Mucosa of rectum (tissue), 2 donors: ENCODE results near the gene GLUD1.

Source experiments
- H3K27ac ChIP-seq, 2 donors: one replicate each; pipeline ENCODE4 v1.7.0; 2013; ENCODE audit warnings: inconsistent platforms in 2 of 2, low read depth in 2 of 2, low read length in 2 of 2
- H3K27me3 ChIP-seq, 2 donors: one replicate each; pipeline ENCODE4 v1.7.0; 2013; ENCODE audit warnings: low read length in 2 of 2; ENCODE audit not compliant: control insufficient read depth in 2 of 2, insufficient read depth in 2 of 2
- H3K36me3 ChIP-seq, 2 donors: one replicate each; pipeline ENCODE4 v1.7.0; 2013; ENCODE audit warnings: low read length in 2 of 2; ENCODE audit not compliant: control insufficient read depth in 2 of 2, insufficient read depth in 2 of 2
- H3K4me1 ChIP-seq, 2 donors: one replicate each; pipeline ENCODE4 v1.7.0; 2013; ENCODE audit warnings: low read length in 2 of 2, mild to moderate bottlenecking in 1 of 2; ENCODE audit not compliant: control insufficient read depth in 2 of 2, insufficient read depth in 2 of 2
- H3K4me3 ChIP-seq, 2 donors: one replicate each; pipeline ENCODE4 v1.7.0; 2013; ENCODE audit warnings: low read length in 2 of 2
- H3K9ac ChIP-seq, 2 donors: one replicate each; pipeline ENCODE4 v1.7.0; 2013; ENCODE audit warnings: low read length in 2 of 2, low read depth in 1 of 2, mild to moderate bottlenecking in 1 of 2
- H3K9me3 ChIP-seq, 2 donors: one replicate each; pipeline ENCODE4 v1.7.0; 2013; ENCODE audit warnings: low read length in 2 of 2; ENCODE audit not compliant: control insufficient read depth in 2 of 2
- donor health status: healthy.
- donor health status: Normal muscosa, but diverticular disease.

The GLUD1 gene

DNA sequence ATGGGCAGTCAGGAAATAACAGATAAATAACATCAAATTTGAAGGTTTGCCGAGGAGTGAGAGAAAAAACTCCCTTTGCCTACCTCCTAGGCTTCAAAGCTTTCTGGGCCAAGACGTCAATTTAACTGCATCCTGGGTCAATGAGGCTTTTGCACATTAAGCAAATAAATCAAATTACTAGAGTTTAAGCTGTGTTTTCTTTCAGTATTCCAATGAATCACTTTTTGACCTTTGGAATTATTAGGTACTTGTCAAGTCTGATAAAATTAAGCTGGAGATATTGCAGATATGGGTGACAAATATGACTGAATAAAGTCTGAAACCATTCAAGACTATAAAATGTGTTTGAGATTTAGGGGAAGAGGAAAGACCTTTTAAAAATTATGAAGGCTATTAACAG is 22.2 kb downstream of the GLUD1 start:
- H3K9me3 ChIP-seq, result no peaks in the 10 kb centered on the region
- H3K36me3 ChIP-seq, result peaks cover 13 to 33% of the 10 kb centered on the region in 2 donors
- H3K27ac ChIP-seq, result no peak overlapping the region
- H3K9ac ChIP-seq, result no peak overlapping the region
- no peaks in the 10 kb centered on the region for H3K4me1 ChIP-seq
- H3K4me3 ChIP-seq, result no peak overlapping the region
- no peaks in the 10 kb centered on the region for H3K27me3 ChIP-seq

DNA sequence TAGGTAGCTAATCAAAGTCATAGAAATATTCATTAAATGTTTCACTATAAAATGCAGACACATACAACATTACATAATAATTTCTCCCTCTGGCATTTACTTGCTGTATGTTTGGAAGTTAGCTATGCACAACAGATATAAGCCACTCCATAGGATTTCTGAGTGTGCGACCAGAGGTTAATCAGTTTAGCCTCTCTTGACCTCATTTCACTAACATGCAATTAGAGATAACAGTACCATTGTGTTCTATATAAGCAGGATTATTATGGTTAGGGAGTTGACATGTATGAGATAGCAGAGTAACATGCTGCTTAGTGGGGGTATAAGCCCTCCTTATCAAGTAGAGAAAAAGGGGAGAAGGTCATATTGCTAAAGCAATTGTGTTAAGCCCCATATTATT is 26.4 kb downstream of the GLUD1 start:
- Histone ChIP-seq H3K9me3 (no peaks in the 10 kb centered on the region), H3K36me3 (peaks cover 38 to 52% of the 10 kb centered on the region in 2 donors), H3K27ac (no peak overlapping the region), H3K9ac (no peak overlapping the region), H3K4me3 (no peak overlapping the region), H3K27me3 (no peaks in the 10 kb centered on the region), H3K4me1 (no peaks in the 10 kb centered on the region)

DNA sequence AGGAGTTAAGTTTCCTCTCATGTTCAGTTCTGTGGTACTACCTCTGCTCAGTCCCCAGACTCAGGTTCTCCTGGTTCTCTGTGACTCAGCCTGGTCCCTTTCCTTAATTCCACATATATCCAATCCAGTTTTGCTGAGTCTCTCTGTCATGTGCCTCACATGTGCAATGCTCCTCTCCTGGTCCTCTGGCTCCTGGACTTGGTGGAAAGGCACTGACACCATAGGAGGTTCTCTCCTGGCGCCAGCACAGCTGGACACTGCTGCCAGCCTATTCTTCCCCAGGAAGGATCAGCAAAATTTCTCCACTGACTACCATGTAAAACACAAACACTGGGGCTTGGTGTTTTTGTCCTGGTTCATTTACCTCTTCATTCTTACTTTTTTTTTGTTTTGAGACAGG is 27.8 kb downstream of the GLUD1 start:
- no peaks in the 10 kb centered on the region for H3K9me3 ChIP-seq
- H3K27ac ChIP-seq, result no peak overlapping the region
- no peaks in the 10 kb centered on the region for H3K27me3 ChIP-seq
- no peak overlapping the region for H3K9ac ChIP-seq
- peaks cover 39 to 57% of the 10 kb centered on the region in 2 donors for H3K36me3 ChIP-seq
- no peak overlapping the region for H3K4me3 ChIP-seq
- no peaks in the 10 kb centered on the region for H3K4me1 ChIP-seq

DNA sequence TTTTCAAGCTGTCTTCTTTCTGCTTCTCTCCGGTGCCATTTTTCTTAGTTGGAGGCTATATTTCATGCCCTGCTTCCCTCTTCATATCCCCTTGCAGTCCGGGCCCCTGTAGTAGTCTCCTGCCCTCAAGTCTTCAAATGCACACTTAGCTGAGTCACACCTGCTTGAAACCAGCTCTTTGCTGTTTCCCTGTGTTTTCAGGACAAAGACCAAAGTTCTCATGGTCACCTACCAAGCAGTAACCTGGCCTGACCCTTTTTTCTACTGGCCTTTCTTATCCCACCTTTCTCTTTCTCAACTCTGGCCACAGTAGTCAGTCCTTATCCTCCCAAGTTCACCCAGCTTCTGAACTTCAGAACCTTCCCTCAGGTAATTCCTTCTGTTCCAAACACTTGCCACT is 28.5 kb downstream of the GLUD1 start:
- Histone ChIP-seq H3K27ac (no peak overlapping the region), H3K36me3 (peaks cover 44 to 60% of the 10 kb centered on the region in 2 donors), H3K4me1 (no peaks in the 10 kb centered on the region), H3K4me3 (no peak overlapping the region), H3K27me3 (no peaks in the 10 kb centered on the region), H3K9me3 (no peaks in the 10 kb centered on the region), H3K9ac (no peak overlapping the region)

DNA sequence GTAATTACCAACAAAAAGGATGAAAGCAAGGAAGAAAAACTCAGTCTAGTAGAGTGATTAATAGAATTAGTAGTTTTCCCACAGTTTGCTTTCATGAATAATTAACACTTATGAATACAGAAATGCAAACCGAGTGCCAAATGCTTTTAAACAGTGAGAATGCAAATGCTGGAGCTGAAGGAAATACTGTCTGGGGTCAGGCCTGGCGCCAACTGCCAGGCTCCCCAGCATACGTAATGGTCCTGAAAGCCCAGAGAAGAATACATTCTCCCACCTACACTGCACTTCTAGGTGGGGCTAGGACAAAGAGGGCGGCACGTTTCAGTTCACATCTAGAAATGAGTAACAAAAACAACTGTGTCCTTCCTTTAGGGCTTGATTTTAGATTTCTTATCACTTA is 30.0 kb downstream of the GLUD1 start:
- Histone ChIP-seq H3K9me3 (no peaks in the 10 kb centered on the region), H3K4me3 (no peak overlapping the region), H3K27me3 (no peaks in the 10 kb centered on the region), H3K27ac (no peak overlapping the region), H3K36me3 (peaks cover 58 to 68% of the 10 kb centered on the region in 2 donors), H3K4me1 (no peaks in the 10 kb centered on the region), H3K9ac (no peak overlapping the region)

DNA sequence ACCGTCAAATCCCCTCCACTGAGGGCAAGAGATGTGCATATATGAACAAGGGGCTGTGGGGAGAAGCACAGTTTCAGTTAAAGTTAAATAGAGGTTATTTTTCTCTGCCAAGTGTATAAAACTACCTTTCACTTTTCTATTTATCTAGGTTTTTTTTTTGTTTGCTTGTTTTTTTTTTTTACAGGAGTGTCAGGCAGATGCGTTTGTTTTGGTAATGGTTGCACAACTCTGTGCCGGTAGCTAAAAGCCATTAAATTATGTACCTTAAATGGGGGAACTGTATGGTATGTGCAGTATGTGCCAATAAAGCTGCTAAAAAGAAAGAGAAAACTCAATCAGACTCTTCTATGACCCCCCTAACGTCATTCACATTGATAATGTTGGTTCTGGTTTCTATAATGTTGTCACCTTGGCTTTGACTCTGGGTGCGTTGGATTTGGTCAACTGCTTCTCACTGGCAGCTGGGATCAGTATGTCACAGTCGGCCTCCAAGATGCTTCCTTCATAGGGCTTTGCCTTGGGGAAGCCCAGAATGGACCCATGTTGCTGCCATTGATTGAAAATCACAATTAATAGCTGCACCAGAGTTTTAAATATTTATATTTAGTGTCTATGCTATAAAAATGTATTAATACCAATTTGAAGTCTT is 34.2 kb downstream of the GLUD1 start:
- H3K27me3 ChIP-seq, result no peaks in the 10 kb centered on the region
- no peak overlapping the region for H3K9ac ChIP-seq
- H3K36me3 ChIP-seq, result peaks cover 53 to 62% of the 10 kb centered on the region in 2 donors
- no peak overlapping the region for H3K4me3 ChIP-seq
- H3K27ac ChIP-seq, result no peak overlapping the region
- no peaks in the 10 kb centered on the region for H3K9me3 ChIP-seq
- H3K4me1 ChIP-seq, result no peaks in the 10 kb centered on the region

DNA sequence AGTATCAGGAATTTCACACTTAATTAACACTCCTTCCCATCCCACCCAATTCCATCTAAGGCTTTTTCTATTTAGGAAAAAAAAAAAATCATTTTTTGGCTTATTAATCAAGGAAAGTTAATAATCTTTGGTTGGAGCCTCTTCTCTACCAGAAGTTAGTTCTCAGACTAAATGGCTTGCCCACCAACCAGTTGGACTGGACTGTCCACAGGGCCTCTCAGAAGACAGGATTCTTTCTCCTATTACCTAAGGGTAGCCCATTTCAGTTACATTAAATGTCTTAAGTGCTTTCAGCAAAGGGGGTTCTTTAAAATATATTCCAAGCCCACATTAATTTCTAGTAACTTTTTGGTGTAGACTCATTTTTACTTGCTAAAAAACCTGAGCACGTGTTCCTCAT is 35.2 kb downstream of the GLUD1 start:
- Histone ChIP-seq H3K27ac (no peak overlapping the region), H3K4me3 (no peak overlapping the region), H3K9me3 (no peaks in the 10 kb centered on the region), H3K27me3 (no peaks in the 10 kb centered on the region), H3K4me1 (no peaks in the 10 kb centered on the region), H3K36me3 (peaks cover 57 to 65% of the 10 kb centered on the region in 2 donors), H3K9ac (no peak overlapping the region)

DNA sequence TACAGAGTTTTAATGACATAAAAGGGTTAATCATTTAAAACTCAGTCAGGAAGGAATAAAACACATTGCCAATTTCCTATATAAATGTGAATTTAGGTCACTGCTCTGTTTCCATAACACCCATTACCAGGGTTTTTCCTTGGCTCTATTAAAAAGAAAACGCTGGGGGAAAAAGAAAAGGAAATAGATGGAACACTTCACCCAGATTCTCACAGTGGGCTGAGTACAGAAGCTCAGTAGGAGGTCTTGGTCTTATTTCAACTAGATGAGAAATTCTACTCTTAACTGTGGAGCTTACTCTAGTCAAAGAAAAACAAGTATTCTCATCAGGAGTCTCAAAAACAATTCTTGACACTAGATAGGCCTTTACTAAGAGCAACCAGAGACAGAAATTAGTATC is 36.5 kb downstream of the GLUD1 start:
- no peak overlapping the region for H3K4me3 ChIP-seq
- H3K27ac ChIP-seq, result no peak overlapping the region
- H3K36me3 ChIP-seq, result peaks cover 64 to 73% of the 10 kb centered on the region in 2 donors
- no peaks in the 10 kb centered on the region for H3K9me3 ChIP-seq
- no peaks in the 10 kb centered on the region for H3K27me3 ChIP-seq
- H3K9ac ChIP-seq, result no peak overlapping the region
- H3K4me1 ChIP-seq, result no peaks in the 10 kb centered on the region

DNA sequence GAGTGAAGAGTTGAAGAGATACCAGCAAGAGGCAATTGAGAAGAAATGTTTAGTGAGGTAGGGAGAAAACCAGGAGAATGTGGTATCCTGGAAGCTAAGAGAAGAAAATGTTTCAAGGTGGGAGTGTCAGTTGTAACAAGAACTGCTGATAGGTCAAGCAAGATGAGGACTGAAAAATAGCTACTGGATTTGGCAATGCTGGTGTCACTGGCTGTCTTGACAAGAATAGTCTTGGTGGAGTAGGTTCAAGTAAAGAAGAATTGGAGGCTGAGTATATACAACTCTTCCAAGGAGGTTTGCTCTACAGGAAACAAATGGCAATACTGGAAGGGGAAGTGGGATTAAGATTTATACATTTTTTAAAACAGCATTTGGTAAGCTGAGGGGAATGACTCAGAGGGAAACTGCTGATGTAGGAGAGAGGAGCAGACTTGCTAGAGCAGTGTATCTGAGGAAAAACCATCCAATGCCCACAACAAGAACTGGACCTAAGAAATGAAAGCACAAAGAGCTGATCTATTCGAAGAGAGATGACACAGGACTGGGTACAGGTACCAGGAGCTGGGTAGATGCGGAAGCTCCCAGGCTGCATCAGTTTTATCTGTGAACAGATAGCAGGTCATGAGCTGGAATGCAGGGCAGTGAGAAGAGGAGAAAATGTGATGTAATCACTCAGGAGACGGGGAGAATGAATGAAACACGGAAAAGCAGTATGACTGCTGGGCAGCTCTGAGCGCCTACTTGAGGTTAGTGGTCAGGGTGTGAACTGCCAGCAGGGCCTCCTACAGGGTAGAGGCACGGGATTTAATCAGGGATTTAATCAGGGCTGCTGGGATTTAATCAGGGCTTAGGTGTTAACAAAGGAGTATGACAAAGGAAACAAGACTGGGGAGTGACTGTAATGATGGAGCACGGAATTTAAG is 40.0 kb downstream of the GLUD1 start:
- Histone ChIP-seq H3K36me3 (peaks cover 62 to 70% of the 10 kb centered on the region in 2 donors), H3K9me3 (no peaks in the 10 kb centered on the region), H3K9ac (no peak overlapping the region), H3K4me1 (no peaks in the 10 kb centered on the region), H3K27me3 (no peaks in the 10 kb centered on the region), H3K4me3 (no peak overlapping the region), H3K27ac (no peak overlapping the region)

DNA sequence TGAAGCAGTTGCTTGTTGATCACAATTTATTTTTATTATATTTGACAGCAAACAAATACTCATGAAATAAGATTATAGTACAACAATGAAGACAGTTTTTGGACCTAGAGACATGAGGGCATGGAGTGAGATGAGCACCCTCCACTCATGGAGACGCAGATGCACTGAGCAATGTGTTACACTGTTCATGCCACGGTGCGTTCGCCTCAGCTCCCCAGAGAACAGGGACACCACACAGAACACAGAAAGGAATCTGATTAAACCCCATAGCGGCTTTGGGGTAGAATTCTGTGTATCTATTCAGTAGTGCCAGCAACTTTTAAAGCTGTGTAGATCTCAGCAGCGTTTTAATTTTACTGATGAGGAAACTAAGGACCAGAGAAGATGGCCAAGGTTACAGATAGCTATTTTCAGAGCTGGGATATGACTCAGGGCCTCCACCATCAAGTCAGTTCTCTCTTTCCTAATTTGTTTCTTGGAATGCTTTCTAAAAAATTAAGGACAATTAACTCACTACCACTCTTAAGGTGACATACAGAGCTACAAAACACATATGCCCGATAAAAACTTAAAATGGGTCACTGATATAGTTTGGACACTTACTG is 41.0 kb downstream of the GLUD1 start:
- Histone ChIP-seq H3K9ac (no peak overlapping the region), H3K4me1 (no peaks in the 10 kb centered on the region), H3K27ac (no peak overlapping the region), H3K9me3 (no peaks in the 10 kb centered on the region), H3K36me3 (peaks cover 58 to 65% of the 10 kb centered on the region in 2 donors), H3K27me3 (no peaks in the 10 kb centered on the region), H3K4me3 (no peak overlapping the region)
